CD14-positive monocyte (primary cell): Measurements from ENCODE around the gene PADI1. TPM values are rescaled to one million over a fixed set of nuclear protein-coding genes. Genes with fewer than 3 reads are reported as not detected.

ENCODE experiments used
- DNase-seq, 3 donors: peaks; one replicate each; pipeline ENCODE4 v3.0.0-alpha.2; 2011 to 2022
- H2AFZ ChIP-seq: 2 replicates; pipeline ENCODE4 v1.6.0; 2012; ENCODE audit warnings: mild to moderate bottlenecking, low read depth, low read length, inconsistent platforms; ENCODE audit not compliant: insufficient read depth, poor library complexity, severe bottlenecking
- H3K27ac ChIP-seq, 2 donors: 1 replicate in 1 of 2; 2 replicates in 1 of 2; pipeline ENCODE4 v1.5.1; 2012 to 2013; ENCODE audit warnings: low read length in 2 of 2, control low read depth in 1 of 2, inconsistent platforms in 1 of 2, low read depth in 1 of 2, mild to moderate bottlenecking in 1 of 2
- H3K27me3 ChIP-seq, 2 donors: one replicate each; pipeline versions ENCODE4 v1.6.0 to v1.6.1; 2011 to 2013; ENCODE audit warnings: low read length in 2 of 2; ENCODE audit not compliant: control insufficient read depth in 2 of 2, insufficient read depth in 2 of 2
- H3K36me3 ChIP-seq, 2 donors: replicated peaks in 1 of 2; 1 replicate in 1 of 2; 2 replicates in 1 of 2; pipeline versions ENCODE4 v1.5.1 to v1.6.1; 2012 to 2013; ENCODE audit warnings: low read length in 2 of 2, control low read depth in 1 of 2, inconsistent platforms in 1 of 2, mild to moderate bottlenecking in 1 of 2; ENCODE audit not compliant: insufficient read depth in 2 of 2, control insufficient read depth in 1 of 2
- H3K4me1 ChIP-seq, 2 donors: 1 replicate in 1 of 2; 2 replicates in 1 of 2; pipeline versions ENCODE4 v1.5.1 to v1.6.1; 2012 to 2013; ENCODE audit warnings: low read length in 2 of 2, control low read depth in 1 of 2, inconsistent platforms in 1 of 2, mild to moderate bottlenecking in 1 of 2, moderate library complexity in 1 of 2; ENCODE audit not compliant: insufficient read depth in 2 of 2, control insufficient read depth in 1 of 2
- H3K4me2 ChIP-seq: replicated peaks from 2 replicates; pipeline ENCODE3; 2012; ENCODE audit warnings: low read length, moderate library complexity, mild to moderate bottlenecking; ENCODE audit not compliant: poor library complexity, severe bottlenecking; ENCODE audit errors: extremely low read depth
- H3K4me3 ChIP-seq, 3 experiments: fragments of 200-600 bp in 1 of 3; sonication (generic) in 1 of 3; replicated peaks in 1 of 3; 1 replicate in 2 of 3; 2 replicates in 1 of 3; pipeline ENCODE4 v1.5.1; 2011 to 2013; ENCODE audit warnings: low read length in 3 of 3, mild to moderate bottlenecking in 3 of 3, control low read depth in 2 of 3, low read depth in 2 of 3, inconsistent platforms in 1 of 3, moderate library complexity in 1 of 3
- H3K79me2 ChIP-seq: 2 replicates; pipeline ENCODE4 v1.6.0; 2012; ENCODE audit warnings: mild to moderate bottlenecking, control low read depth, inconsistent platforms, low read length, moderate library complexity; ENCODE audit not compliant: insufficient read depth
- H3K9ac ChIP-seq: 2 replicates; pipeline ENCODE4 v1.6.0; 2017; ENCODE audit warnings: low read length, mild to moderate bottlenecking; ENCODE audit not compliant: insufficient read depth, poor library complexity, severe bottlenecking
- H3K9me3 ChIP-seq, 2 donors: replicated peaks in 1 of 2; 1 replicate in 1 of 2; 2 replicates in 1 of 2; pipeline versions ENCODE4 v1.5.1 to v1.6.1; 2012 to 2013; ENCODE audit warnings: low read length in 2 of 2, control low read depth in 1 of 2; ENCODE audit not compliant: control insufficient read depth in 1 of 2, insufficient read depth in 1 of 2
- H4K20me1 ChIP-seq: 2 replicates; pipeline ENCODE4 v1.6.0; 2012; ENCODE audit warnings: mild to moderate bottlenecking, low read length, control low read depth, moderate library complexity; ENCODE audit not compliant: insufficient read depth
- H3K27ac Mint-ChIP-seq, 7 donors: one replicate each; pipeline ENCODE4 v1.8.0; 2020; ENCODE audit warnings: mild to moderate bottlenecking in 7 of 7, mixed read lengths in 7 of 7, moderate library complexity in 6 of 7, inconsistent platforms in 2 of 7
- H3K27me3 Mint-ChIP-seq, 3 donors: one replicate each; pipeline ENCODE4 v1.8.0; 2021 to 2022; ENCODE audit warnings: low read depth in 3 of 3, mild to moderate bottlenecking in 3 of 3, mixed read lengths in 3 of 3, moderate library complexity in 3 of 3, inconsistent platforms in 1 of 3
- H3K36me3 Mint-ChIP-seq, 2 donors: one replicate each; pipeline ENCODE4 v1.8.0; 2020; ENCODE audit warnings: mixed read lengths in 2 of 2, inconsistent platforms in 1 of 2, mild to moderate bottlenecking in 1 of 2
- H3K4me1 Mint-ChIP-seq: one replicate; pipeline ENCODE4 v1.8.0; 2020; ENCODE audit warnings: mild to moderate bottlenecking, mixed read lengths
- H3K4me3 Mint-ChIP-seq, 2 donors: one replicate each; pipeline ENCODE4 v1.8.0; 2020; ENCODE audit warnings: mild to moderate bottlenecking in 2 of 2, mixed read lengths in 2 of 2, moderate library complexity in 1 of 2
- H3K9me3 Mint-ChIP-seq, 7 donors: one replicate each; pipeline ENCODE4 v1.8.0; 2020 to 2022; ENCODE audit warnings: mixed read lengths in 7 of 7, mild to moderate bottlenecking in 6 of 7, moderate library complexity in 6 of 7, inconsistent platforms in 2 of 7
- CTCF ChIP-seq: fragments of 200-600 bp; IDR thresholded peaks from one replicate; pipeline ENCODE4 v1.8.0; 2022; ENCODE audit warnings: antibody characterized with exemption, mild to moderate bottlenecking
- WGBS: methylation state at CpG from one replicate; pipeline ENCODE4 v1.1.5; 2013; ENCODE audit warnings: missing lambda C conversion rate; ENCODE audit not compliant: insufficient coverage; 5-methylcytosine and 5-hydroxymethylcytosine counted together
- intact Hi-C, 2 donors: fragments of 100-400 bp; cut with micrococcal nuclease; formaldehyde crosslinking; loops; one replicate each; pipeline versions ENCODE4 v1.15.0 to v1.15.1; 2023
- polyA plus RNA-seq, 3 donors: library from polyadenylated mRNA; depleted of rRNA in 1 of 3; unstranded in 2 of 3; stranded (reverse) in 1 of 3; fragments of 300-500 nt in 2 of 3; fragments of >200 nt in 1 of 3; fragmentation: Illumina TruSeq in 2 of 3; gene quantifications; 1 replicate in 2 of 3; 2 replicates in 1 of 3; pipeline ENCODE4 v1.2.3, GENCODE V29; 2012 to 2021

The PADI1 gene
- polyA plus RNA-seq, 3 donors = not detected

DNA sequence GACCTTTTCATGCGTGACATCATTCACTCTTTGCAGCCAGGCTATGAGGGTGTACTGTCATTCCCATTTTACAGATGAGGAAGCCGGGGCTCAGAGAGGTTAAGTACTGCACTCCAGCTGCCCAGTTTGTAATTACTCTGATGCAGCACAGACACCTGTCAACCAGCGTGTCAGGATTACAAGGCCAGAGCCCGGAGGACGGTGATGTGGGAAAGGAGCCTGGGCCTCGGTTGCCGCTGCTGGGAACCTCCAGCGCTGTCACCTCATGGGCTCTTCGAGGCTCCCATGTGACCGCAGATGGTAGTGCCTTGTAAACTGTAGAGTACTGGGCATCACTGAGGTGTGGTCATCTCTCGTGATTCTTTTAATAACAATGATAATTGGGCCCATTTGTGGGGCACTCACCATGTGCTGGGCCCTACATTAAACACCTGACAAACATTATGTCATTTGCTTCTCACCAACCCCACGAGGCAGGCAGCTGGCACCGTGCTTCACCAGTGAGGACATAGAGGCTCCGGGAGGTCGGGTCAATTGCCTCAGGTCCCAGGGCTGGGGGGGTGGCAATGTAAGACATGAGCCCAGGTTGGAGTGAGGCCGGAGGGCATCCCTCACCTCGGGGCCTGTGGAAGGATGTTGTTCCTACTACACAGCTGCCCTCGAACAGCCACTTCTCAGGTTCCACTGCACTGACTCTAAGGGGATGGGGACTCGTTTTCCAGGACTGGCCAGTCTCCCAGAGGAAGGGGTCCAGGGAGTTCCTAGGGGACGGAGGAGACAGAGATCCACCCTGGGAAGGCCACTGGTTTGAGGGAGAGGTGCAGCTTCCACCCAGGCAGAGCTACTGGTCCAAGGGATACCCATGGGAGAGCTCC is 42.8 kb upstream of the PADI1 start:
- Histone ChIP-seq H3K4me1 (peaks cover 4 to 7% of the 10 kb centered on the region in 2 donors), H3K4me3 (no peak overlapping the region), H2AFZ (no peak overlapping the region), H3K9ac (no peak overlapping the region), H3K27ac (no peak overlapping the region), H3K4me2 (no peak overlapping the region), H3K27me3 (no peaks in the 10 kb centered on the region), H3K36me3 (no peaks in the 10 kb centered on the region), H3K9me3 (no peaks in the 10 kb centered on the region), H4K20me1 (no peaks in the 10 kb centered on the region), H3K79me2 (no peaks in the 10 kb centered on the region)
- Mint-ChIP-seq H3K9me3 (peaks cover 2 to 11% (median 7%) of the 10 kb centered on the region in 7 donors), H3K4me1 (peaks cover 7% of the 10 kb centered on the region), H3K27me3 (peaks cover 4 to 10% (median 8%) of the 10 kb centered on the region in 3 donors), H3K36me3 (no peaks in the 10 kb centered on the region), H3K4me3 (no peak overlapping the region), H3K27ac (peak overlapping the region in 1 of 7 donors; percentile 41)
- TF ChIP-seq CTCF = no peak
- DNase-seq = no peak
- 97% methylated on average over 10 of the region's 20 CpGs for WGBS
- intact Hi-C loops = no loop called here

GRCh38 chr1:17162941-17163340 is 42.0 kb upstream of the PADI1 start:
- H3K4me3 Mint-ChIP-seq = no peak overlapping the region
- Histone ChIP-seq H3K27me3 (no peaks in the 10 kb centered on the region), H2AFZ (no peak overlapping the region), H3K4me2 (no peak overlapping the region), H3K9ac (no peak overlapping the region), H3K4me3 (no peak overlapping the region), H3K27ac (no peak overlapping the region), H3K4me1 (peaks cover 4 to 7% of the 10 kb centered on the region in 2 donors), H3K9me3 (no peaks in the 10 kb centered on the region), H3K36me3 (no peaks in the 10 kb centered on the region), H3K79me2 (no peaks in the 10 kb centered on the region), H4K20me1 (no peaks in the 10 kb centered on the region)
- intact Hi-C loops = no loop called here
- no peaks in the 10 kb centered on the region for H3K36me3 Mint-ChIP-seq
- H3K27me3 Mint-ChIP-seq = peaks cover 5 to 10% (median 10%) of the 10 kb centered on the region in 3 donors
- H3K27ac Mint-ChIP-seq = no peak overlapping the region
- WGBS = 93% methylated on average over 7 of the region's 7 CpGs
- peaks cover 7% of the 10 kb centered on the region for H3K4me1 Mint-ChIP-seq
- DNase-seq = no peak
- TF ChIP-seq CTCF = no peak
- peaks cover 2 to 9% (median 5%) of the 10 kb centered on the region in 7 donors for H3K9me3 Mint-ChIP-seq
